ENCODE results near the gene NKX1-1.
"Not testable (repeated sequence)": the region's sequence is repeated elsewhere in the genome, so short reads cannot be mapped to it uniquely, and the experiment has no call there.

NKX1-1 gene

DNA sequence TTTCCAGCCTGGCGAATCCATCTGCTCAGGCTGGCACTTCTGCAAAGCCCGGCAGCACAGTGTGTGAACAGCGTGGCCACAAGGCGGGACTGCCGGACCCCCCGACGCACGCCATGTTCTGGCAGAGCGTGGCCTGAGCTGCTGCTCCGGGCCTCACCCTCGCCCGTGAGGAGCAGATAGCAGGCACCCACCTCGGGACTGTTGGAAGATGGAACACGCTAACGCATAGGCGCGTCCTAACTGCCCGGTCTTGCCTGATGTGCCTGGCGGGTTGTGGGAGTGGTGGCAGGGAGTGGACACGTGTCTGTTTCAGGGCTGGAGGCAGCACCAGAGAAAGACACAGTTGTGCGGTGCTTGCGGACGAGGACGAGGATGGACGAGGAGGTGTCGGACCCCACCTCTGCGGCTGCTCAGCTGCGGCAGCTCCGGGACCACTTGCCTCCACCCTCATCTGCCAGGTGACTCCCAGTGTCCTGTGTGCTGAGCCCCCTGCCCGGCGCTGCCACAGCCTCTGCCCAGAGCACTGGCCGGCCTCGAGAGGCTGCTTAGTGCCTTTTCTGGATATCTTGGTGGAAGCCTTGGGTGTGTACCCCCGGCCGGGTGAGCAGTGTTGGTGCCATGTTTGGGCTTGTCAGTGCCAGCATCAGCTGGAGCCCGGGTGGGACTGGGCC lies 31.1 kb downstream of the NKX1-1 start:
- DNase-seq (ENCODE audit: low spot score) = no peak

DNA sequence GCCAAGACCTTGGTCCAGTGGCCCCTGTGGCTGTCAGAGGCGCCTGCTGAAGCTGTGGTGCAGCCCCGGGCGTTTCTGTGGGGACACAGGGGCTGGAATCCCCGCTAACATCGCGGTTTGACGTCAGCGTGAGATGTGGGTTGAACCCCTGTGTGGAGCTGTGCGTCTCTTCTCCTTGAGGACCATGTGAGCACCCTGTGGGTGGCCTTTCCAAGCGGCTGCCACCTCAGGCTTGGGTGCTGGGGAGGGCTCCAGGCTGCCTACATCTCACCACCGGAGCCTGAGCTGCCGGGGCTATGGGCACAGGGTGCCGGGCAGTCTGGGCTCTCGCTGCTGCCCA lies 31.6 kb downstream of the NKX1-1 start:
- no peak for DNase-seq (ENCODE audit: low spot score)

DNA sequence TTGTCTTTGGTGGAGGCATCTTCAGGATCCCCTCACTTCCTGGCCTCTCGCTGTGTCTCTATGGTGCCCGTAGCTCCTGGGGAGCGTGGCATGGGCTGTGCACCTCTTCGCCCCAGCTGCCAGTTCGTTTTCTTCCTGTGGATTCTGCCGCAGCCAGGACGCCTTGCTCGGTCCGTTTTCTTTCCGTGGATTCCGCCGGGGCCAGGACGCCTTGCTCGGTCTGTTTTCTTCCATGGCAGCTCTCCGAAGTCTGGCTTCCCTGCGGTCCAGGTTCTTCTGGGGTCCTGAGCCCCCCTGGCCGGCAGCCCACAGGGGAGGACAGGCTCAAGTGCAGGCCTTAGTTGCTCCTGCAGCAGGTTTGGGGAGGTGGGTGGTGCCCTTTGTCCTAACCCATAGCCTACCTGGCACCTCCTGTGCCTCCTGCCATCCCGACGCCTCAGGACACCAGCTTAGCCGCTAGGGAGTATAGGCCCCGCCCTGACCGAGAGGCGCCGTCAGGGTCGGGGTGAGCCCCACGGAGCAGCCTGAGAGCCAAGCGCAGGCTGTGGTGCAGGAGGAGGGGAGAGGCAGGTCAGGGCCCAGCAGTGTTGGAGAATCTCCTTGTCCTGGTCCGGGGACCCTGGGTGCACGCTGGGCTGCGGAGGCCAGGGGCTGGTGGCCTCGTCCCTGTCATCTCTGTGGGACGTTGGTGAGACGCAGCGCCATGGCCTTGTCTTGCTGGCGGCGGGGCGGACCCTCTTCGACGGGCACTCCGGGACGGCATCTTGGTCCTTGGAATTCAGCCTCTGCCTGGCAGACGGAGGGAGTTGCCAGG lies 32.1 kb downstream of the NKX1-1 start:
- DNase-seq (ENCODE audit: low spot score) = no peak

DNA sequence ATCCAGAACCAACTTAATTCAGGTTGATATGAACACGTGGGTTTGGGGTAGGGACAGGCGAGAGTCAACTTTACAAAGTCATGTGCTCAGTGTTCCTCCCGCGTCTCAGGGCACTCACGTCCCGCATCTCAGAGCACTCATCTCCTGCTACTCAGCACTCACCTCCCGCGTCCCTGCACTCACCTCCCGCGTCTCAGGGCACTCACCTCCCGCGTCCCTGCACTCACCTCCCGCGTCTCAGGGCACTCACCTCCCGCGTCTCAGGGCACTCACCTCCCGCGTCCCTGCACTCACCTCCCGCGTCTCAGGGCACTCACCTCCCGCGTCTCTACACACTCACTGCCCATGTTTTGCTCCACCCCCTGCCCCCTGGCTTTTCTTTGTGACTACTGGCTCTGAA lies 33.7 kb downstream of the NKX1-1 start:
- not testable (repeated sequence) for DNase-seq (ENCODE audit: low spot score)

DNA sequence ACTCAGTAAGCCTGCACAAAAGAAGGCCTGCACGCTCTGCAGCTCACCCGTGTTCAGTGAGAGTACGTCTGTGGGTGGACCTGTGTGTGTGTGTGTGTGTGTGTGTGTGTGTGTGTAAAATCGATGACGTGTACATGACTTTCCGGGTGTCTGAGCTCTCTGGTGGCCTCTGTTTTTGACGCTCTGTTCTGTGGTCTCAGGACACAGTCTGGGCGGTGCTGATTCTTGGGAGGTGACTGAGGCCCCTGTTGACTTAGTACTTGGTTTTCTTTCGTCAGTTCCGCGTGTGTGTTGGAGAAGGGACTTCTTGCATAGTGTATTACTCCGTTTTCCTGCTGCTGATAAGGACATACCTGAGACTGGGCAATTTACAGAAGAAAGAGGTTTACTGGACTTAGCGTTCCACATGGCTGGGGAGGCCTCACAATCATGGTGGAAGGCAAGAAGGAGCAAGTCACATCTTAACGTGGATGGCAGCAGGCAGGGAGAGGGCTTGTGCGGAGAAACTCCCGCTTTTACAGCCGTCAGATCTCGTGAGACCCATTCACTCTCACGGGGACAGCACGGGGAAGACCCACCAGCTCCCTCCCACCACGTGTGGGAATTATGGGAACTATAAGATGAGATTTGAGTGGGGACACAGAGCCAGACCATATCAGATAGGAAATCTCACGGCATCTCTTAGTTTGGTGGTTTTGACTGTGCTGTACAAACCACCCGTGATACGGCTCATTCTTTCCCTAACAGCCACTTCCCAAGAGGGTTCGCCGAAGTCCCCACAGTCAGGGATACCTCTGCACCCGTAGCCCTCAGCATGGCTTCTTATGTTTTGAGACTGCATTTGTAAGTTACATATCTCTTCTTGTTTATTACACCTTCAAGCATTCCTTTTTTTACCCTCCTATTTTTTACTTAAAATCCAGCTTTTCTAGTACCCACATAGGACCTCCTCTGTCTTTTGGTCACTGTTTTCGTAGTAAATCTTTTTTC lies 34.8 kb downstream of the NKX1-1 start:
- no peak for DNase-seq (ENCODE audit: low spot score)

DNA sequence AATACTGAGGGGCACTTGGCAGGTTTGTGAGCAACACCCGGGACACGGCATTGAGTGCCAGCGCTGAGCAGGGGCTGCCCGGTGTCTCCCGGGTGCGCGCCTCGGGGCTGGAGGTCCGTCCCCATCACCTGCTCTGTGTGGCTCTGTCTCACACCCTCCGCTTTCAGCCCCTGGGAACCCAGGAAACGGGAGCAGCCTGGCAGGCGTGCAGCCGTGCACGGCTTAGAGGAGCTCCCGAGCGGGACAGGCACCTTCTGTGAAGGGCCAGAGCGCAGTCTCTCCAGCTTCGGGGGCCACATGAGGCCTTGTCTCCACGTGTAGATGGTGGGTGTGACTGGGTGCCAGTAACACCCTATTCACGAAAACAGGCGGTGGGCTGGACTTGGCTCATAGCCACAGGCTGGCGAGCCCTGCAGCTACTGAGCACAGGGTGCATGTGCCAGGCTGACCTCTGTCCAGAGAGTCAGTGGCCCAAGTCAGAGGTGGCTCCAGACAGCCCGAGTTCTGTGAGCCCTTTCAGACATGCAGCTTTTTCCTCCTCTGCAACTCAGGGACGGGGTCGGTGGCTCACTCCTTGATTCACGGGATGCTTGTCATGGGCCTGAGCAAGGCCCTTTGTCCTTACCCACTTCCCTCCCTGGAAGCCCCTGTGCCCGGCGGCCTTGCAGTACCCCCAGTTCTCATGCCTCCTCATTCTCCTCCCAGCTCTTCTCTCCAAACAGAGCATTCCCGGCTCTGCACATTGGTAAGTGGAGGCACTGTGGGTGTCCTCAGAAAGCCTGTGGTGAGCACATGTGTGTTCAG lies 35.7 kb downstream of the NKX1-1 start:
- DNase-seq (ENCODE audit: low spot score) = no peak

DNA sequence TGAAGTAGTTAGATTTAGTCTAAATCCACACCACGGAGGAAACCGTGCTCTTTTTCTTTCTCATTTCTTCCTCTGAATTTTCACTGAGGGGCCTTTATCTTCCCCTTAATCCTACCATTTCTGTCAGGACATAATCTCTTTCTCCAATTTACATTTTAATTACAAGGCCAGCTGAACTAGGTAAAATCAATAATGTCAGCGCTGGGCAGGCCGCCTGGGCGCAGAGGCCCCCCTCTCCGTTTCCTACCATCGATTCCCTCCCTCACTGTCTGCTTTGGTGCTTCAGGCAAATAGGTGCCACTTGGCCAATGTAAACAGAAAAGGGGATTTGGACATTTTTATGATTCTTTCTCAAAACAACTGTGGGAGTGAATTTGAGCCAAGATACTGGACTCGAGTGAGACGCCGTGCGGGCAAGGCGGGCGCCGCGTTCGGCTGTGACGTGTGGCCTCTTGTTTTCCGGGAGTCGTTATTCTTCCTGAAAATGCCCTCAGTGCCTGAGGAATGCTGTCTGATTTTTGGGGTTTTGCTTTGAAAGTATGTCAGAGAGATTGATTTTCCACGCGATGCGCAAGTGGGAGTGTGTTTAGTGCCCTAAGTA lies 36.7 kb downstream of the NKX1-1 start:
- DNase-seq (ENCODE audit: low spot score) = no peak

DNA sequence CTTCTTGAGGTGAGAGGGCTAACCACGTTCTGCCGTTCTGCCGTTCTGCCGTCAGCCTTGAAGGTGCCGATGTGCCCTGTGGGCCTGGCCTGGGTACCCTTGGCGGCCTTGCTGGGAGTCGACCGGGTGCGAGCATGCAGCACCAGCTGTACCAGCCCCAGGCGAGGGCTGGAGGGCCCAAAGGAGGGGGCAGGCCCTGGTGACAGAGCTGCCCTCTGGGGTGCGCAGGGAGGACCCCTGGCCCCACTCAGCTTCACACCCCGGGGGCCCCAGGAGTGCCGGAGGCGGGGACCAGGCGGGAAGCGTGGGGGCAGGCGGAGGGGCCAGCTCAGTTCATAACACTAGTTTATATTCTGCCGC lies 37.2 kb downstream of the NKX1-1 start:
- DNase-seq (ENCODE audit: low spot score) = no peak

DNA sequence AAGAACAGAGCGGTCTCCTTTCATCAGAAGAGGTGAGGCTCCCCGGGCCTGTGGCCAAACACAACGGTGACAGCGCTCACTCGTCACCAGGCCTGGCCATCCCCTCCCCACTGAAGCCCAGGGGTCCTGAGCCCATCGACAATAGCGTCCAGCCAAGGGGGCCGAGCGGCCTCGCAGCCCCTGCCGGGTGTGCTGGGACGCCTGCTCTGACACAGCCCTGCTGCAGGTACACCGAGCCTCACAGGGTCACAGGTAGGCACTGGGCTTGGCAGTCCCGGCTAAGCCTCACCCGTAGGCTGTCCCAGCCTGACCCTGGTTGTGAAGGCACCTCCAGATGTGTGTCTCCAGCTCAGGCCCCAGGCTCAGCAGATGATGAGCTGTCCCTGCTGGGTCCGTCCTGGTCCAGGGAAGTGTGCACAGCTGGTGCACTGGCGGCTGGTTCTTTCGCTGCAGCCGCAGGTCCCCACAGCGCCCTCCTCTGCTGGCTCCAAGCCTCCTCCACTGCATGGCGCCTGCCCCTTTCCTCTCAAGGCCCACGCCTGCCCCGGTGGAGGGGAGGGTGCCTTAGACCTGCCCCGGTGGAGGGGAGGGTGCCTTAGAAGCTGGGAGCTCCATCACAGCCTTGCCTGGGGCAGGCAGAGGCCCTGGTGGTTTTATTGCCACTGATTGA lies 37.7 kb downstream of the NKX1-1 start:
- no peak for DNase-seq (ENCODE audit: low spot score)

DNA sequence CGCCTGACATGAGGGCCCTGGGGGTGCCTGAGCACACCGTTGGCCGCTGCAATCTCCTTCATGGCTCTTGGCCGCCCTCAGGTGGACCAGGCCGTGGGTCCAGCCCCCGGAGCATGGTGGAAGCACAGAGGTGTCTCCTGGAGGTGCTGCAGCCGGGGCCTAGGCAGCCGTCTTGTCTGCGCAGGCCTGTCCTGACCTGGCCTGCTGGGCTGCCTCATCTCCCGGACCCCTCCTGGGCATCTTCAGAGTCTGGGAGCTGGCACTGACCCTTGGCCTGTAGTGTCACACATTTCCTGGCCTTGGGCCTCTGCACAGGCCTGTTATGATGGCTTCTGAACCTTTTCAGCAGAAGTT lies 38.3 kb downstream of the NKX1-1 start:
- no peak for DNase-seq (ENCODE audit: low spot score)

DNA sequence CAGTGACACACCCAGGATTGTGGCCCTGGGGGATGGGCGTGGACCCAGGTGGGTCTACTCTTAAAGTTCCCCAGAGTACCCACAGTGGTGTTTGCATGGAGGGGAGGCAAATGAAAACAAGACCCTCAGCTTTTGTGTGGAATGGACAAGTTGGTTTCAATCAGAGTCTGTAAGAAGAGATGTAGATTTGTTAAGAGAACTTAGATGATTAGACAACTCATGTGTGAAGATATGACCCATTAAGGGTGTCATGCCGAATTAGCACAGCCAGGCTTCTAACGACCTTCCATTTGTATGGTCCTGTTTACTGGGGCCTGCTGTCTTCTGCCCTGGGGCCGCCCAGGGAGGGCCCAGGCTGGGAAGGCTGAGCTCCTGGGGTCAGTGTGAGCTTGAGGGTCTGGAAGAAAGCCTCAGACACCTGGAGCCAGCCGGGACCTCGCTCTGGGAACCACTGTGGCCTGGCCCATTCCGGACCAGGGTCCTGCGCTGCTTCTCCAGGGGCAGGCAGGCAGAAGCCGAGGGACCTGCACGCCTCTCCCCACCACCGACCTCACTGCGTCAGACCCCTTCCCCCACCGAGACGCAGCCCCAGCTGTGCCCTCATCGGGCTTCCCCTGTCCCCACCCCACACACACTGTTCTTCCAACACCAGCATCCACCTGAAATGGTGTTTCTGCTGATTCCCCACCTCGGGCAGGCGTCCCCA lies 38.9 kb downstream of the NKX1-1 start:
- no peak for DNase-seq (ENCODE audit: low spot score)

DNA sequence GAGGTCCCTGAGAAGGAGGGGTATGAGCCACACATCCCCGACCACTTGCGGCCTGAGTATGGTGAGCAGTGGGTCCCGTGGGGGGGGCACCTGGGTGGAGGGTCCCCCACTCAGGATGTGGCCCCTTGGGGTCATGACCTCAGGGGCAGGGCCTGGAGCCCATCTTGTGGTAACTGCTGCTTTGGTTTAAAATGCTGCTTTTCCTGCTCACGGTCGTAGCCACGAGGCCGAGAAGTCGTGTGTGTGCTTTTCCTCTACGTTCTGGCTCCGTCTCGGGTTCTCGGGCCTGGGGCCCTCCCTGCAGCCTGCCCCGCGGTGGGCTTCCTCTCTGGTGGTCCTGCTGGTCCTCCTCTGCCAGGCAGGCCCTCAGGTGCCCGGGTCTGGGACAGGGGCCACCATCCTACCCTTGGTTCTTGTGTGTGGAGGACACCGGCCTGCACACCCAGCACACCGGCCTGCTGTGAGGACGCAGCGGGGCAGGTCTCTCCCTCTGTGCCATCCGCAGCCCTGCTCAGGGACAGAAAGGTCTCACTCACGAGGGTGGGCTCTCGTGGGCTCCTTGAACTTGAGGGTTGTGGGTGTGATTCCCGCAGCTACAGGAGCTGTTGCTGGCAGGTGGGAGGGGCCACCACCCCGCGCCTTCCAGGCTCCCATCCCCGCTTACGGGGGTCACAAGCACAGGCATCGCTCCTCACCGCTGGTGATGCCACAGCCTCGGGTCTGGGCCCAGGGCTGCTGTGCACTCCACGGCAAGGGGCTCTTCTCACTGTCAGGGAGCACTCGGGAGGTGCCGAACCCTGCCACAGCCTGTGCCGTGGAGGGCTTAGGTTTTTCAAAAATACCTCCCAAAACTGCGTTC lies 39.6 kb downstream of the NKX1-1 start:
- no peak for DNase-seq (ENCODE audit: low spot score)

DNA sequence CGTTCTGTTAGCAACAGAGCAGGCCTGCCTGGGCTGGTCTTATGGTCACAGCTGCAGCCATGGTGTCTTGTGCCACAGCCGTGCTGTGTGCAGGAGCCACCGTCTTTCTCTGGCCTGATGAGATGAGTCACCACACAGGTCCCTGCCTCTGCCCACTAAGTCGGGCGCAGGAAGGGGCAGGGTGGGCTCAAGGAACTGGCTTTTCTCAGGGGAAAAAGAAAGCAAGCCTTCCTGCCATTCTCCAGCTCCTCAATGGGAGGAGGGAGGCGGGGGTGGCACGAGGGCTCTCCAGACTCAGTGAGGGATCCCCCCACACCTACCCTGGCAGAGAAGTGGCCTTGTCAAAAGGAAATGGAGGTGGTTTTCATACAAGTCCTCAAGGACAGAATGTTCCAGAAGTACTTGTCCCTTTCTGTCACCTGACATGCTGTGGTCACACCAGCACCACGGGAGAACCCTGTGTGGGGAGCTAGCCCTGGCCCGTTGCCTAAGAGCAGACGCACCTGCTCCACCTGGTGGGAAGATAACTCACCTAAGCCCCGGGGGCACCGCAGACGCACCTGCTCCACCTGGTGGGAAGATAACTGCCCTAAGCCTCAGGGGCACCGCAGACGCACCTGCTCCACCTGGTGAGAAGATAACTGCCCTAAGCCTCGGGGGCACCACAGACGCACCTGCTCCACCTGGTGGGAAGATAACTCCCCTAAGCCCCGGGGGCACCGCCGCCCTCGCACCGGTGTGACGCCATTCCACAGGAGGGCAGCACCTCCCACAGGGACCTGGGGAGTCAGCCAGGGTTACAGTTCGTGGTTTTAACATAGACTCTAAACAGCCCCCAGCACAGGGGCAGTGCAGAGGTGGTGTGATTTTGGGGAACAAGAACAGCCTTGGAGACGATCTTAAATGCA lies 40.7 kb downstream of the NKX1-1 start:
- no peak for DNase-seq (ENCODE audit: low spot score)

DNA sequence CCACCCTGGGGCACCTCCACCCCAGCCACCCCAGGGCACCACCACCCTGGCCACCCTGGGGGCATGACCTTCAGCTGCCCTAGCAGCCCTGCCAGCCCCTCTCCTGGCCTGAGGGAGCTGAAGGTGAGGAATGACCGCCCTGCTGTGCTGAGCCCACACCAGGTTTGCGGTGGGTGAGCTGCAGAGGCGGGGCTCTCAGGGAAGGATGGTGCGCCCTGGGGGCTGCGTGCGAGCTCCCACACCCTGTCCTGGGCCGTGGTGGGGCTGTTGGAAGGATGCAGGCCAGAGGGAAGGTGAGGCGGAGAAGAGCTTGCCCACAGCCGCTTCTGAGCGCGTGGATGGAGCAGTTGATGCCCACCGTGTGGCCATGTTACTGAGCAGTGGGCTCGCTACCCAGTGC lies 41.5 kb downstream of the NKX1-1 start:
- DNase-seq (ENCODE audit: low spot score) = no peak

DNA sequence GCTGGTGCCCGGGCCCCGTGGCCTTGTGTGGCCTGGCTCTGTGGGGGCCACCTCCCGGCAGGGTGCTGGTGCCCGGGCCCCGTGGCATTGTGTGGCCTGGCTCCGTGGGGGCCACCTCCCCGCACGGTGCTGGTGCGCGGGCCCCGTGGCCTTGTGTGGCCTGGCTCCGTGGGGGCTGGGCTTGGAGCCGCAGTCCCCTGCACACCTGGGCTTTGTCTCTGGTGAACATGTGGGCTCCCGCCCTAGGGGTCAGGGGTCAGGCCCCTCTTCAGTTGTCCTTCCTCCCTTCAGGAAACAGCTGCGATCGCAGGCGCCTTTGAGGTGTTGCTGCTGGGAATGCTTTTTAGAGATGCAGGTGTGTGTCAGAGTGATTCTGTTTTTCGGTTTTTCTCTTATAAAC lies 42.0 kb downstream of the NKX1-1 start:
- DNase-seq (ENCODE audit: low spot score) = no peak

DNA sequence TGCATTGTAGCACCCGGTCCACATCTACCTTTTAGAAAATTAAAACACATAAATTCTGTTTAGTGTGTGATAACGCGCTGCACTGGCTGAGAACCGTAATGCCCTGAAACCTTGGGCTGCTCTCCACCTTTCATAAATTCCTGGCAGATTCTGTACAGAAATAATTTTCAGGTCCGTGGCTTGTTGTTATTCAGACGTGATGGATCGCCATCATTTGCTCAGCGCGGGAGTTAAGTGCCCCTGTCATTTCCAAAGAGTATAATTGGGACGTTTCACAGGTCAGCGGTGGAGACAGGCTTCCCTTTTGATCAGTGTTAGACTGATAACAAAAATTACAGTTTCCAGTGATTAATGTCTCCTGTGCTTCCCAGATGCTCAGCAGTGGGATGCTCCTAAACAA lies 42.7 kb downstream of the NKX1-1 start:
- peak; percentile 17 for DNase-seq (ENCODE audit: low spot score)

DNA sequence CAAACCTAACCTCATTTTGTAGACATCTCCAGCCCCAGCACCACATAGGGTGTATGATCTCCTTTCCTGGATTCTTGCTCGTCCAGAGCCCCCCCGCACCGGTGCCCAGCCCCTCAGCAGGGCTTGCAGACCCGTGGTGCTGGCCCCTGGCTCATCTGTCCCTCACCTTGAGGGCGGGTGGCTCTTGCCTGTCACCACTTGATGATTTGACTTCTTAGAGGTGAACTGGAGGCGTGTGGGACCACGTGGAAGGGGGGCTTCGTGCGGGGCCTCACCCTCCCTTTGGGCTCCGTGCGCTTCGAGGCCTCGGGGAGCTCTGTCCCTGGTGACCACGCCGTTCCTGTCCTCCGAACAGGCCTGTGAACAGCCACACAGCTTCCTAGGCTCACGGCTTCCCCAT lies 43.7 kb downstream of the NKX1-1 start:
- no peak for DNase-seq (ENCODE audit: low spot score)

DNA sequence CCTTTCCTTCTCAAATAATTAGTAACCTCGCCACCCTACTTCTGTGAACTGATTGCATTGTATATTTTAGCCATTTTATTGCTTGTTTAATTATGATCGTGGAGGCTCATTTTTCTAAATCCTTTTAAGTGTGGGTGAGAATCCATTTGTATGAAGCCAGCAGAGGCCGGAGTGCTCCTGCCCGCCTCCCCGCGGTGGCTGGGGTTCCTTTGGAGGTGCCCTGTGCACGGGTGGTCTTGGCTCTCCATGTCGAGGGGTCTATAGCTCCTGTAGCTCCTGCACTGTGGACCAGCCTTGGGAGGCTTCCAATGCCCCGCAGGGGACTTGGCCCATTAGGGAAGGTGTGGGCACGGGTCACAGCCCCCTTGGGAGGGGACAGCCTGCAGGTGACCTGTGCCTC lies 44.2 kb downstream of the NKX1-1 start:
- no peak for DNase-seq (ENCODE audit: low spot score)
